HEK293T (cell line): ENCODE data around the gene GPX4.

Source experiments
- ARNT ChIP-seq: fragments of 450-650 bp; IDR thresholded peaks from 2 replicates; pipeline ENCODE4 v1.6.1; 2017; ENCODE audit warnings: mild to moderate bottlenecking
- BHLHE40 ChIP-seq: fragments of 450-650 bp; IDR thresholded peaks from 2 replicates; pipeline ENCODE4 v1.6.1; 2016; ENCODE audit warnings: mild to moderate bottlenecking, moderate library complexity, borderline replicate concordance
- FOXA1 ChIP-seq: fragments of 450-650 bp; IDR thresholded peaks from 2 replicates; pipeline ENCODE4 v1.6.1; 2016; ENCODE audit warnings: mild to moderate bottlenecking
- TARDBP ChIP-seq: fragments of 450-650 bp; IDR thresholded peaks from 2 replicates; pipeline ENCODE4 v1.6.1; 2016

GRCh38 chr19:1144741-1145140 is 40.9 kb downstream of the GPX4 start:
- TF ChIP-seq TARDBP (no peak), ARNT (no peak), FOXA1 (no peak), BHLHE40 (no peak)
